PC-3 (cell line): Measurements from ENCODE around the gene NAIF1. TPM values are rescaled to one million over a fixed set of nuclear protein-coding genes. Genes with fewer than 3 reads are reported as not detected.

ENCODE experiments used
- ATAC-seq: fragments of 200-7000 bp; cut with Tn5 transposase; 2 replicates; pipeline ENCODE4 v1.9.1; 2020; ENCODE audit warnings: mild to moderate bottlenecking, moderate library complexity
- BruUV-seq: library from RNA; stranded (reverse); fragments of 400-500 nt; replicated peaks from 2 replicates; lab custom pipeline; 2021; lab: Mats Ljungman, UMichigan
- CTCF ChIA-PET: fragments of 300-600 bp; sonication (Branson Sonifier 250); formaldehyde crosslinking; loops from one replicate; lab custom pipeline; 2022; ENCODE audit warnings: antibody characterized with exemption; lab: Charles Lee
- POLR2A ChIA-PET: fragments of 300-600 bp; sonication (Branson Sonifier 250); formaldehyde crosslinking; loops from one replicate; lab custom pipeline; 2022; ENCODE audit warnings: antibody characterized with exemption; ENCODE audit not compliant: unreplicated experiment; lab: Charles Lee
- DNase-seq: peaks from one replicate; pipeline ENCODE4 v3.0.0-alpha.2; 2015
- H2AFZ ChIP-seq: fragments of 300-600 bp; sonication (generic); 2 replicates; pipeline ENCODE4 v1.6.0; 2016; ENCODE audit warnings: antibody characterized with exemption, low read length
- H3F3A ChIP-seq: fragments of 300-600 bp; sonication (generic); one replicate; pipeline ENCODE4 v1.6.0; 2017; ENCODE audit warnings: antibody characterized with exemption, low read length, control low read depth, mild to moderate bottlenecking; ENCODE audit not compliant: unreplicated experiment
- H3K27ac ChIP-seq: fragments of 300-600 bp; sonication (generic); 2 replicates; pipeline ENCODE4 v1.5.1; 2016; ENCODE audit warnings: mild to moderate bottlenecking, low read length
- H3K27me3 ChIP-seq: fragments of 300-600 bp; sonication (generic); 2 replicates; pipeline ENCODE4 v1.6.1; 2016; ENCODE audit warnings: low read length, mixed read lengths
- H3K36me3 ChIP-seq: fragments of 300-600 bp; sonication (generic); 2 replicates; pipeline ENCODE4 v1.6.1; 2016; ENCODE audit warnings: low read depth, mixed run types, low read length, mixed read lengths
- H3K4me1 ChIP-seq: fragments of 300-600 bp; sonication (generic); 2 replicates; pipeline ENCODE4 v1.5.1; 2016; ENCODE audit warnings: low read length; ENCODE audit not compliant: insufficient read depth
- H3K4me2 ChIP-seq: fragments of 300-600 bp; sonication (generic); 2 replicates; pipeline ENCODE4 v1.6.0; 2016; ENCODE audit warnings: low read length
- H3K4me3 ChIP-seq: fragments of 300-600 bp; sonication (generic); 2 replicates; pipeline ENCODE4 v1.5.1; 2016; ENCODE audit warnings: mild to moderate bottlenecking, low read length, mixed read lengths
- H3K79me2 ChIP-seq: fragments of 300-600 bp; sonication (generic); 2 replicates; pipeline ENCODE4 v1.6.1; 2017; ENCODE audit warnings: low read length, mixed read lengths
- H3K9ac ChIP-seq: fragments of 300-600 bp; sonication (generic); 2 replicates; pipeline ENCODE4 v1.6.0; 2016; ENCODE audit warnings: mild to moderate bottlenecking, low read length
- H3K9me2 ChIP-seq: fragments of 300-600 bp; sonication (generic); replicated peaks from 2 replicates; pipeline ENCODE4 v1.6.1; 2016; ENCODE audit warnings: mixed run types, low read length, mixed read lengths
- H3K9me3 ChIP-seq: fragments of 300-600 bp; sonication (generic); 2 replicates; pipeline ENCODE4 v1.6.1; 2016; ENCODE audit warnings: low read length, mixed read lengths
- H4K20me1 ChIP-seq: fragments of 300-600 bp; sonication (generic); 2 replicates; pipeline ENCODE4 v1.6.1; 2016; ENCODE audit warnings: low read length, mixed read lengths
- CTCF ChIP-seq: fragments of 300-600 bp; sonication (generic); conservative IDR thresholded peaks from 2 replicates; pipeline ENCODE4 v1.5.1; 2017; ENCODE audit warnings: antibody characterized with exemption, low read depth, mild to moderate bottlenecking, low read length
- EZH2 ChIP-seq: fragments of 300-600 bp; sonication (generic); IDR thresholded peaks from one replicate; pipeline ENCODE4 v1.6.1; 2017; ENCODE audit warnings: antibody characterized with exemption, mild to moderate bottlenecking, low read length; ENCODE audit not compliant: unreplicated experiment
- EZH2phosphoT487 ChIP-seq: fragments of 300-600 bp; sonication (generic); IDR thresholded peaks from 2 replicates; pipeline ENCODE4 v1.6.1; 2018; ENCODE audit warnings: mild to moderate bottlenecking, antibody characterized with exemption, low read length, borderline replicate concordance
- intact Hi-C: fragments of 100-400 bp; cut with micrococcal nuclease; formaldehyde crosslinking; loops from 2 replicates; pipeline ENCODE4 v1.9.0; 2023
- total RNA-seq: library from RNA; depleted of rRNA; stranded (reverse); fragments of >200 nt; gene quantifications from 2 replicates; pipeline ENCODE4 v1.2.3, GENCODE V29; 2014

Gene NAIF1
- total RNA-seq, 1 experiment from 2014 or later = 8.4 TPM

GRCh38 chr9:128055344-128056040 is 11.6 kb downstream of the NAIF1 start:
- BruUV-seq = no TSS peak
- H3F3A ChIP-seq = no peaks in the 10 kb centered on the region
- H3K36me3 ChIP-seq = no peaks in the 10 kb centered on the region
- no peak for TF ChIP-seq EZH2phosphoT487
- no peak for TF ChIP-seq CTCF
- no peak for TF ChIP-seq EZH2
- H3K9me2 ChIP-seq = no peaks in the 10 kb centered on the region
- no peak overlapping the region for H2AFZ ChIP-seq
- H3K9ac ChIP-seq = no peak overlapping the region
- H3K4me1 ChIP-seq = peaks cover 33% of the 10 kb centered on the region
- no peaks in the 10 kb centered on the region for H3K79me2 ChIP-seq
- no peaks in the 10 kb centered on the region for H4K20me1 ChIP-seq
- DNase-seq = no peak
- no peak overlapping the region for H3K27ac ChIP-seq
- H3K9me3 ChIP-seq = no peaks in the 10 kb centered on the region
- H3K27me3 ChIP-seq = no peaks in the 10 kb centered on the region
- intact Hi-C loops = no loop called here
- no peak overlapping the region for H3K4me2 ChIP-seq
- ChIA-PET CTCF (no interaction called here), POLR2A (no interaction called here)
- no peak overlapping the region for H3K4me3 ChIP-seq
- no peak for ATAC-seq

GRCh38 chr9:128054087-128054486 is 13.0 kb downstream of the NAIF1 start:
- H3K9me2 ChIP-seq = no peaks in the 10 kb centered on the region
- no peak overlapping the region for H3K4me3 ChIP-seq
- H2AFZ ChIP-seq = no peak overlapping the region
- no peak overlapping the region for H3K9ac ChIP-seq
- CTCF ChIA-PET = no interaction called here
- ATAC-seq = no peak
- H3K9me3 ChIP-seq = no peaks in the 10 kb centered on the region
- H4K20me1 ChIP-seq = no peaks in the 10 kb centered on the region
- H3F3A ChIP-seq = no peaks in the 10 kb centered on the region
- no peak overlapping the region for H3K4me2 ChIP-seq
- H3K27me3 ChIP-seq = no peaks in the 10 kb centered on the region
- no peak for TF ChIP-seq CTCF
- TF ChIP-seq EZH2phosphoT487 = no peak
- no peak for TF ChIP-seq EZH2
- H3K4me1 ChIP-seq = peaks cover 41% of the 10 kb centered on the region
- no peaks in the 10 kb centered on the region for H3K79me2 ChIP-seq
- H3K27ac ChIP-seq = no peak overlapping the region
- H3K36me3 ChIP-seq = no peaks in the 10 kb centered on the region
- POLR2A ChIA-PET = no interaction called here
- no TSS peak for BruUV-seq
- no peak for DNase-seq
- intact Hi-C loops = no loop called here

- DNase-seq = no peak
- H3K9me3 ChIP-seq = no peaks in the 10 kb centered on the region
- H2AFZ ChIP-seq = no peak overlapping the region
- no peak overlapping the region for H3K4me3 ChIP-seq
- no TSS peak for BruUV-seq
- no peak for ATAC-seq
- no peaks in the 10 kb centered on the region for H3K36me3 ChIP-seq
- no peak overlapping the region for H3K9ac ChIP-seq
- H3K79me2 ChIP-seq = no peaks in the 10 kb centered on the region
- H3K4me1 ChIP-seq = peaks cover 41% of the 10 kb centered on the region
- H3K4me2 ChIP-seq = no peak overlapping the region
- H3F3A ChIP-seq = no peaks in the 10 kb centered on the region
- no peak overlapping the region for H3K27ac ChIP-seq
- ChIA-PET CTCF (no interaction called here), POLR2A (no interaction called here)
- H3K27me3 ChIP-seq = no peaks in the 10 kb centered on the region
- no peak for TF ChIP-seq EZH2phosphoT487
- no peak for TF ChIP-seq CTCF
- TF ChIP-seq EZH2 = no peak
- no peaks in the 10 kb centered on the region for H4K20me1 ChIP-seq
- no peaks in the 10 kb centered on the region for H3K9me2 ChIP-seq
- intact Hi-C loops = no loop called here
Measured at GRCh38 chr9:128053560-128053959, 13.6 kb downstream of the NAIF1 start.
